ENCODE measurements around the gene TFEC. TPM values are rescaled to one million over a fixed set of nuclear protein-coding genes. Genes with fewer than 3 reads are reported as not detected.

Gene TFEC
- total and polyA plus RNA-seq, 2 experiments from 2014 or later = 13.4 to 34.8 TPM

DNA sequence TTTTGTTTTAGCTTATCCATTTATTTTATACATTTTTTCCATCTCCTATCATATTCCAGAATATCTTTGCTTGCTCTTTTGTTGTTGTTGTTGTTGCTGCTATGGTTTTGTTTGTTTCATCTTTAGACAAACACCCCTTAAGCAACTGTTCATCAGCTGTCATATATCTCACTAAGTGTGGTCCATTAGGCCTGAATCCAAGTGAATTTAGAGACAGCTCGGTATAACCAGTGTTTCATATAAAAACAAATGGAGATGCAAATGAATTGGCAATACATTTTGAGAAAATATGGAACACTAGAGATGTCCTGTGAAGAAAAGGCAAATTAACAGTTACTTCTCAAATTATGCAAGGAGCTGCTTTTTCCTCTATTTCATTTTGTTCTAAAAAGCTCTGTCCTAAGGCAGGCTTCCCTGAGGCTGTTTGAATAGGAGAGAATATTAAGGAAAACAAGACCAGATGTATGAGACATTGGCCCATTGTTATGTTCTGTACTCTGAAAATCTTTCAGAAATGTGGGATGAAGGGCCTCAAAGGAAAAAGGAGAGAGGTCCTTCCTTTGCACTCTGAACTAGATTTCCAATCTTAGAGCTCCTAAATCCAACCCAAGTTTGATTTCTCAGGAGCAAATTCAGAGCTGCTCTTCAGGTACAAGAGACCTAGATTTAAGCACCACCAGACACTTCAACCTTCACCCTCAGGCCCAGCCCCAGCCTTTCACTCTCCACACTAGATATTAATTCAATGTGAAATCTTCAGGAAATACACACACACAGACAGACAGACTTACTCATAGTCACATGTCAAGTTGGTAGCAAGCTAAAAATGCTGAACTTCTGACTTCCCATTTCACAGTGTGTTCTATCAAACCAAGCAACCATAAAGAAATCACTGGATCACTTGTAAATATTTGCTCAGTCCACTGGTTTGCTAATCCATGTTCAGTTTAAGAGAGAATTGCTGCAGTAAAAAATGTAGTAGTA is 5.4 kb downstream of the TFEC start:
- no peaks in the 10 kb centered on the region for H3K27me3 ChIP-seq
- H3K36me3 ChIP-seq (replicated peaks; ENCODE audit: insufficient read depth, low read depth) = no peaks in the 10 kb centered on the region
- peak; percentile 16 for DNase-seq (ENCODE audit: low spot score)
- H3K4me3 ChIP-seq = no peak overlapping the region
- no peaks in the 10 kb centered on the region for H3K79me2 ChIP-seq
- H3K4me1 ChIP-seq (ENCODE audit: insufficient read depth) = peaks cover 7% of the 10 kb centered on the region
- no peak overlapping the region for H3K4me2 ChIP-seq
- H3K9me2 ChIP-seq (replicated peaks; ENCODE audit: insufficient read depth) = no peaks in the 10 kb centered on the region
- no peak overlapping the region for H2AFZ ChIP-seq
- TF ChIP-seq EZH2 (IDR thresholded peaks at IDR 0.05; ENCODE audit: borderline replicate concordance) (no peak), EZH2phosphoT487 (IDR thresholded peaks at IDR 0.05; ENCODE audit: low read depth, severe bottlenecking, unreplicated experiment) (no peak)
- TF ChIP-seq, protein P1, sequence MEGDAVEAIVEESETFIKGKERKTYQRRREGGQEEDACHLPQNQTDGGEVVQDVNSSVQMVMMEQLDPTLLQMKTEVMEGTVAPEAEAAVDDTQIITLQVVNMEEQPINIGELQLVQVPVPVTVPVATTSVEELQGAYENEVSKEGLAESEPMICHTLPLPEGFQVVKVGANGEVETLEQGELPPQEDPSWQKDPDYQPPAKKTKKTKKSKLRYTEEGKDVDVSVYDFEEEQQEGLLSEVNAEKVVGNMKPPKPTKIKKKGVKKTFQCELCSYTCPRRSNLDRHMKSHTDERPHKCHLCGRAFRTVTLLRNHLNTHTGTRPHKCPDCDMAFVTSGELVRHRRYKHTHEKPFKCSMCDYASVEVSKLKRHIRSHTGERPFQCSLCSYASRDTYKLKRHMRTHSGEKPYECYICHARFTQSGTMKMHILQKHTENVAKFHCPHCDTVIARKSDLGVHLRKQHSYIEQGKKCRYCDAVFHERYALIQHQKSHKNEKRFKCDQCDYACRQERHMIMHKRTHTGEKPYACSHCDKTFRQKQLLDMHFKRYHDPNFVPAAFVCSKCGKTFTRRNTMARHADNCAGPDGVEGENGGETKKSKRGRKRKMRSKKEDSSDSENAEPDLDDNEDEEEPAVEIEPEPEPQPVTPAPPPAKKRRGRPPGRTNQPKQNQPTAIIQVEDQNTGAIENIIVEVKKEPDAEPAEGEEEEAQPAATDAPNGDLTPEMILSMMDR (IDR thresholded peaks at IDR 0.05; ENCODE audit: poor library complexity) = no peak
- WGBS (ENCODE audit: low lambda C conversion rate, missing lambda C conversion rate) = 82% methylated on average over 1 of the region's 1 CpG
- no peaks in the 10 kb centered on the region for H3K9me3 ChIP-seq (ENCODE audit: low read depth)
- no peaks in the 10 kb centered on the region for H4K20me1 ChIP-seq (ENCODE audit: insufficient read depth, poor library complexity, severe bottlenecking)
- H3K27ac ChIP-seq = peak overlapping the region; percentile 59

DNA sequence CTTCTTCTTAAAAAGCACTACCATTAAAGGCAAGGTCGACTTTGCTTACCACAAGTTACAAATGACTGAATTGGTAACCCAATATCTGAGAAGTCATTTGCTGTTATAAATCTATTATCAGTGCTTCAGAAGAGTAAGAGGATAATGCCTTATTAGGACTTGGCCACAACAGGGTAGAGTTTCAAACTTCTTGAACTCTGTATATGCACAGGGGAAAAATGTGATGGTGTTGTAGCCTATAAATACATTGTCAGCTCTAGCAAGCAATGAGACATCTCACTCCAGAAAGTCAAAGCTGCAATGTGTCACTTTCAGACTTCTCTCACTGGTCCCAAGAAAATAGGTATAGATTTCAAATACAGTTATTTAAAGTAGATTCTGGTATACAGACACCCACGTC is 9.3 kb downstream of the TFEC start:
- DNase-seq (ENCODE audit: low spot score) = no peak

DNA sequence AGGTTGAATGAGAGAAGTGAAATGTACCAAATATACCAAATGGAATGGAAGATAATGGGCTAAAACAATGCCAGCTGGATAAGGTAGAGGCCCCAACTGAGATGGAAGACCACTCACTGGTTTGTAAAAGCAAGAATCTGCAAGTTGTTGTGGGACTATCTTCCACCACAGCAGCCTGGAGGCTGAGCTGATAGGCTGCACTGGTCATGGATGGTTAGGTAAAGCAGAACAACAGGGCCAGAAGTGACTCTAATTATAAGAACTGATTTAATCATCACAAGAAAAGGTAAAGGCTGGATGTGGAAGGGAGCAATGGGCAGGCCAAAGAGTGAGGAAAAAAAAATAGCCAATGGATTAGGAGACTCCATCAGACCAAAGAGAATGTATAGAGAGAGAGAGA is 11.8 kb downstream of the TFEC start:
- Histone ChIP-seq H3K79me2 (no peaks in the 10 kb centered on the region), H3K4me2 (no peak overlapping the region), H3K4me1 (ENCODE audit: insufficient read depth) (no peaks in the 10 kb centered on the region), H3K4me3 (no peak overlapping the region), H3K36me3 (replicated peaks; ENCODE audit: insufficient read depth, low read depth) (no peaks in the 10 kb centered on the region), H3K9me2 (replicated peaks; ENCODE audit: insufficient read depth) (no peaks in the 10 kb centered on the region), H3K27me3 (no peaks in the 10 kb centered on the region), H4K20me1 (ENCODE audit: insufficient read depth, poor library complexity, severe bottlenecking) (no peaks in the 10 kb centered on the region), H3K27ac (no peak overlapping the region), H2AFZ (no peak overlapping the region), H3K9me3 (ENCODE audit: low read depth) (no peaks in the 10 kb centered on the region)
- DNase-seq (ENCODE audit: low spot score) = no peak
- TF ChIP-seq EZH2 (IDR thresholded peaks at IDR 0.05; ENCODE audit: borderline replicate concordance) (no peak), EZH2phosphoT487 (IDR thresholded peaks at IDR 0.05; ENCODE audit: low read depth, severe bottlenecking, unreplicated experiment) (no peak)
- TF ChIP-seq, protein P1 (IDR thresholded peaks at IDR 0.05; ENCODE audit: poor library complexity) = no peak

More for the DNA sequence above, 9.3 kb downstream of the TFEC start:
- Histone ChIP-seq H3K36me3 (replicated peaks; ENCODE audit: insufficient read depth, low read depth) (no peaks in the 10 kb centered on the region), H4K20me1 (ENCODE audit: insufficient read depth, poor library complexity, severe bottlenecking) (no peaks in the 10 kb centered on the region), H3K4me3 (no peak overlapping the region), H3K4me1 (ENCODE audit: insufficient read depth) (peaks cover 7% of the 10 kb centered on the region), H3K27me3 (no peaks in the 10 kb centered on the region), H3K4me2 (no peak overlapping the region), H3K9me3 (ENCODE audit: low read depth) (no peaks in the 10 kb centered on the region), H3K9me2 (replicated peaks; ENCODE audit: insufficient read depth) (no peaks in the 10 kb centered on the region), H2AFZ (no peak overlapping the region), H3K27ac (no peak overlapping the region), H3K79me2 (no peaks in the 10 kb centered on the region)
- no peak for TF ChIP-seq EZH2 (IDR thresholded peaks at IDR 0.05; ENCODE audit: borderline replicate concordance)
- TF ChIP-seq, protein P1 (IDR thresholded peaks at IDR 0.05; ENCODE audit: poor library complexity) = no peak
- no peak for TF ChIP-seq EZH2phosphoT487 (IDR thresholded peaks at IDR 0.05; ENCODE audit: low read depth, severe bottlenecking, unreplicated experiment)
- WGBS (ENCODE audit: low lambda C conversion rate, missing lambda C conversion rate) = 64% methylated on average over 2 of the region's 2 CpGs

Data from hepatocyte (in vitro differentiated cells).